ENCODE results near the gene TPK1. TPM values are rescaled to one million over a fixed set of nuclear protein-coding genes. Genes with fewer than 3 reads are reported as not detected.

The TPK1 gene
- total RNA-seq, 1 experiment from 2014 or later = 3.3 TPM

GRCh38 chr7:144884896-144885295 lies 49.0 kb upstream of the TPK1 start:
- Histone ChIP-seq H3K4me3 (ENCODE audit: low read depth in 2 of 2, low read length in 2 of 2) (no peak overlapping the region), H3K4me1 (ENCODE audit: control insufficient read depth, insufficient read depth, low read length) (no peaks in the 10 kb centered on the region), H3K9me3 (ENCODE audit: control insufficient read depth, insufficient read depth, low read depth, low read length) (no peaks in the 10 kb centered on the region), H3K27me3 (ENCODE audit: control insufficient read depth, insufficient read depth, low read length) (no peaks in the 10 kb centered on the region), H3K36me3 (ENCODE audit: control insufficient read depth, insufficient read depth, low read length) (no peaks in the 10 kb centered on the region), H3K27ac (ENCODE audit: low read length) (no peak overlapping the region)
- intact Hi-C loops (cut with micrococcal nuclease; ENCODE audit: unreplicated experiment) (no loop called here), in situ Hi-C loops (cut with HindIII; ENCODE audit: low pct_unique_long_range_greater_than_20kb, low sequenced_read_pairs) (no loop called here)
- ChIA-PET CTCF (no interaction called here), POLR2A (no interaction called here)
- no peak for DNase-seq (ENCODE audit: low read depth, low spot score)
- BruUV-seq (replicated peaks) = no TSS peak
- no peak for ATAC-seq
- TF ChIP-seq REST (IDR thresholded peaks at IDR 0.05; ENCODE audit: insufficient read depth in 1 of 2, low read depth in 2 of 2, low read length in 1 of 2) (no peak), TCF7L2 (IDR thresholded peaks at IDR 0.05; ENCODE audit: low read depth, low read length) (no peak), SIN3A (IDR thresholded peaks at IDR 0.05; ENCODE audit: borderline replicate concordance, insufficient read depth, low read depth, low read length) (no peak), POLR2AphosphoS5 (IDR thresholded peaks at IDR 0.05; ENCODE audit: low read depth, low read length) (no peak), CTCF (IDR thresholded peaks at IDR 0.05) (no peak)

- TF ChIP-seq TCF7L2 (IDR thresholded peaks at IDR 0.05; ENCODE audit: low read depth, low read length) (no peak), POLR2AphosphoS5 (IDR thresholded peaks at IDR 0.05; ENCODE audit: low read depth, low read length) (no peak), REST (IDR thresholded peaks at IDR 0.05; ENCODE audit: insufficient read depth in 1 of 2, low read depth in 2 of 2, low read length in 1 of 2) (no peak), SIN3A (IDR thresholded peaks at IDR 0.05; ENCODE audit: borderline replicate concordance, insufficient read depth, low read depth, low read length) (no peak), CTCF (IDR thresholded peaks at IDR 0.05) (no peak)
- ChIA-PET CTCF (no interaction called here), POLR2A (no interaction called here)
- Histone ChIP-seq H3K9me3 (ENCODE audit: control insufficient read depth, insufficient read depth, low read depth, low read length) (no peaks in the 10 kb centered on the region), H3K36me3 (ENCODE audit: control insufficient read depth, insufficient read depth, low read length) (no peaks in the 10 kb centered on the region), H3K27me3 (ENCODE audit: control insufficient read depth, insufficient read depth, low read length) (no peaks in the 10 kb centered on the region), H3K4me1 (ENCODE audit: control insufficient read depth, insufficient read depth, low read length) (no peaks in the 10 kb centered on the region), H3K27ac (ENCODE audit: low read length) (no peak overlapping the region), H3K4me3 (ENCODE audit: low read depth in 2 of 2, low read length in 2 of 2) (no peak overlapping the region)
- in situ Hi-C loops (cut with HindIII; ENCODE audit: low pct_unique_long_range_greater_than_20kb, low sequenced_read_pairs) = no loop called here
- no TSS peak for BruUV-seq (replicated peaks)
- intact Hi-C loops (cut with micrococcal nuclease; ENCODE audit: unreplicated experiment) = no loop called here
- DNase-seq (ENCODE audit: low read depth, low spot score) = no peak
- no peak for ATAC-seq
These were observed 37.5 kb upstream of the TPK1 start for GRCh38 chr7:144873316-144873845.

Measured in Panc1 (cell line).